ENCODE measurements around the gene PPID. TPM values are rescaled to one million over a fixed set of nuclear protein-coding genes. Genes with fewer than 3 reads are reported as not detected.
A peak's percentile ranks its signal among the peaks of the same experiment; 100 is the strongest.
"Not testable (repeated sequence)": the region's sequence is repeated elsewhere in the genome, so short reads cannot be mapped to it uniquely, and the experiment has no call there.

Gene PPID
- total RNA-seq, 1 donor from 2014 or later, result 20.0 TPM

DNA sequence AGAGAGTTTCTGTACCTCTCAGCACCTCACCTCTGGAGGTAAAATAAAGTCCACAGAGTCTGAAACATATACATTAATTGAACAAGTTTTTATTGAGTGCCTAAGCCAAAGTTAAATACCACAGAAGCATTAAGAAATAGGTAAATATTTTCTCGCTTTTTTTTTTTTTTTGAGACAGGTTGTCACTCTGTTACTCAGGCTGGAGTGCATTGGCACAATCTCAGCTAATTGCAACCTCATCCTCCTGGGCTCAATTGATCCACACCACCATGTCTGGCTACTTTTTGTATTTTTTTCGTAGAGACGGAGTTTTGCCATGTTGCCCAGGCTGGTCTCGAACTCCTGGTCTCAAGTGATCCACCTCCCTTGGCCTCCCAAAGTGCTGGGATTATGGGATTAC is 35.5 kb upstream of the PPID start:
- Mint-ChIP-seq H3K36me3 (ENCODE audit: low read depth) (no peaks in the 10 kb centered on the region), H3K27ac (ENCODE audit: unreplicated experiment) (no peak overlapping the region), H3K27me3 (ENCODE audit: low read depth) (no peaks in the 10 kb centered on the region), H3K9me3 (ENCODE audit: low read depth) (peaks cover 6% of the 10 kb centered on the region), H3K4me1 (ENCODE audit: low read depth) (peaks cover 13% of the 10 kb centered on the region), H3K4me3 (ENCODE audit: unreplicated experiment) (no peak overlapping the region)
- no peak for DNase-seq (ENCODE audit: low spot score)
- TF ChIP-seq, protein P1, sequence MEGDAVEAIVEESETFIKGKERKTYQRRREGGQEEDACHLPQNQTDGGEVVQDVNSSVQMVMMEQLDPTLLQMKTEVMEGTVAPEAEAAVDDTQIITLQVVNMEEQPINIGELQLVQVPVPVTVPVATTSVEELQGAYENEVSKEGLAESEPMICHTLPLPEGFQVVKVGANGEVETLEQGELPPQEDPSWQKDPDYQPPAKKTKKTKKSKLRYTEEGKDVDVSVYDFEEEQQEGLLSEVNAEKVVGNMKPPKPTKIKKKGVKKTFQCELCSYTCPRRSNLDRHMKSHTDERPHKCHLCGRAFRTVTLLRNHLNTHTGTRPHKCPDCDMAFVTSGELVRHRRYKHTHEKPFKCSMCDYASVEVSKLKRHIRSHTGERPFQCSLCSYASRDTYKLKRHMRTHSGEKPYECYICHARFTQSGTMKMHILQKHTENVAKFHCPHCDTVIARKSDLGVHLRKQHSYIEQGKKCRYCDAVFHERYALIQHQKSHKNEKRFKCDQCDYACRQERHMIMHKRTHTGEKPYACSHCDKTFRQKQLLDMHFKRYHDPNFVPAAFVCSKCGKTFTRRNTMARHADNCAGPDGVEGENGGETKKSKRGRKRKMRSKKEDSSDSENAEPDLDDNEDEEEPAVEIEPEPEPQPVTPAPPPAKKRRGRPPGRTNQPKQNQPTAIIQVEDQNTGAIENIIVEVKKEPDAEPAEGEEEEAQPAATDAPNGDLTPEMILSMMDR (IDR thresholded peaks at IDR 0.05), result no peak

DNA sequence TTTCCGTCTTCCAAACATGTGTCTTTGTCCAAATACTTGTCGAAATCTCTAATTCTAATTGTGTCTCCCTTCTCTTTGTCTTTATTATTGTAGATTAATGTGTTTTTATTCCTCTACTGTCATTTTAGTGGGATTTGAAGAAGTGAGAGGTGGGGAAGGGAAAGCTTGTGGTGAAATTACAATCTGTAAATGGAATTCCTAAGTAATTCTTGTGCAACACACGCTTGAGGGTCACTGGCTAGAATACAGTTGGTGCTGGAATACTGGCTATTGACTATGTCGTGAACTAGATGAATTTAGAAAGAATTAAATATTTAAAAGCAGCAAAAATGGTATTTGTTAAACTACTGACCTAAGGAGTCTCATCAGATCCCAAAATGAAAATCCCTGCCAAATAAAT is 34.9 kb upstream of the PPID start:
- DNase-seq (ENCODE audit: low spot score), result no peak
- TF ChIP-seq, protein P1 (IDR thresholded peaks at IDR 0.05), result no peak
- Mint-ChIP-seq H3K4me3 (ENCODE audit: unreplicated experiment) (no peak overlapping the region), H3K9me3 (ENCODE audit: low read depth) (peaks cover 6% of the 10 kb centered on the region), H3K27me3 (ENCODE audit: low read depth) (no peaks in the 10 kb centered on the region), H3K4me1 (ENCODE audit: low read depth) (peaks cover 13% of the 10 kb centered on the region), H3K27ac (ENCODE audit: unreplicated experiment) (no peak overlapping the region), H3K36me3 (ENCODE audit: low read depth) (no peaks in the 10 kb centered on the region)

DNA sequence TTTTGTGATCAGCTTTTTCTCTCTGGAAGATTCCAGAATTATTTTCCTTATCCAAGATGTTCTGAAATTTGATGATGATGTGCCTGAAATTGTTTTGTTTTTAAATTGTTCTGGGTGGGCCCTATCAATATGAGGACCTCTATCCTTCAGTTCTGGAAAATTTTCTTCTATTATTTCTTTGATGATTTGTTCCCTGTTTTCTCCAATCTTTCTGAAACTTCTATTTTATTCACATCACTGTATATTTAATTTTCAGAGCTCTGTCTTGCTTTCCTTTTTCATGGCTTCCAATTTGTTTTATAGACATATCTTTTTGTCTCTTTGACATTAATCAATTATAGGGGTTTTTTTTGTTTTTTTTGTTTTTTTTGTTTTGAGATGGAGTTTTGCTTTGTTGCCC is 33.4 kb upstream of the PPID start:
- TF ChIP-seq, protein P1 (IDR thresholded peaks at IDR 0.05), result no peak
- DNase-seq (ENCODE audit: low spot score), result no peak
- Mint-ChIP-seq H3K4me3 (ENCODE audit: unreplicated experiment) (no peak overlapping the region), H3K9me3 (ENCODE audit: low read depth) (peaks cover 6% of the 10 kb centered on the region), H3K27ac (ENCODE audit: unreplicated experiment) (no peak overlapping the region), H3K4me1 (ENCODE audit: low read depth) (peaks cover 13% of the 10 kb centered on the region), H3K27me3 (ENCODE audit: low read depth) (no peaks in the 10 kb centered on the region), H3K36me3 (ENCODE audit: low read depth) (no peaks in the 10 kb centered on the region)

DNA sequence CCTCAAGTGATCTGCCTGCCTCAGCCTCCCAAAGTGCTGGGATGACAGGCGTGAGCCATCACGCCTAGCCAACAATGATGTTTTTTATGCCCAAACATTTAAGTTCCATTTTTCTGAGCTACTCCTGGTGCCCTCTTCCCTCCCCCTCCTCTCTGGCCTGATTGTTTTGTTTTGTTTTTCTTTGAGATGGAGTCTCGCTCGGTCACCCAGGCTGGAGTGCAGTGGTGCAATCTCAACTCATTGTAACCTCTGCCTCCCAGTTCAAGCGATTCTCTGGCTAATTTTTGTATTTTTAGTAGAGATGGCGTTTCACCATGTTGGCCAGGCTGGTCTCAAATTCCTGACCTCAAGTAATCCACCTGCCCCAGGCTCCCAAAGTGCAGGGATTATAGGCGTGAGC is 32.6 kb upstream of the PPID start:
- H3K4me3 Mint-ChIP-seq (ENCODE audit: unreplicated experiment); H3K36me3 Mint-ChIP-seq (ENCODE audit: low read depth); DNase-seq (ENCODE audit: low spot score); H3K27me3 Mint-ChIP-seq (ENCODE audit: low read depth); H3K9me3 Mint-ChIP-seq (ENCODE audit: low read depth); H3K27ac Mint-ChIP-seq (ENCODE audit: unreplicated experiment): not testable (repeated sequence)
- H3K4me1 Mint-ChIP-seq (ENCODE audit: low read depth), result peaks cover 13% of the 10 kb centered on the region

DNA sequence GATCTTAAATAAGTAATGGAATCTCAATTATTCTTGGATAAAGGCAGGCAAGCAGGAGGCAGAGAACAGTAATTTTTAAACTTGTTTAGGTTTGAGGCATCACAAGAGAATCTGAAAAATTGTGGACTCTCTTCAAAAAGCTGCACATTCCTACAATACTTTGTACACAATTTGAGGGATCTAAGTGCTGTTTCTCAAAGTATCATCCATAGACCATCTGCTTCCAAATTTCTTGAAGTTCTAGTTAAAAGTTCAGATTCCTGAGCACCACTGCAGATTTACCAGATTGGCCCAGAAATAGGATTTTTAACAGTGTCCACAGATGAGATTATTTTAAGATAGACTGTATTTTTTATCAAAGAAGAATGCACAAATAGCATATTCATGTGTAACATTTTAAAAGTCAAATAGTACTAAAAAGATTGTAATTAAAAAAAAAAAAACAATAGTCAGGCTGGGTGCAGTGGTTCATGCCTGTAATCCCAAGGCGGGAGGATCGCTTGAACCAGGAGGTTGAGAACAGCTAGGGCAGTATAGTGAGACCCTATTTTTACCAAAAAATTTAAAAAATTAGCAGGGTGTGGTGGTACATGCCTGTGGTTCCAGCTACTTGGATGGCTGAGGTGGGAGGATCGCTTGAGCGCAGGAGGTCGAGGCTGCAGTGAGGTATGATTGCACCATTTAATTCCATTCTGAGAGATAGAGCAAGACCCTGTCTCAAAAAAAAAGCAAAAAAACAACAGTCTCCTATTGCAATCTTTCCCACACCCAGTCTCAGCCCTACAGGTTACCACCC is 31.4 kb upstream of the PPID start:
- Mint-ChIP-seq H3K27me3 (ENCODE audit: low read depth) (no peaks in the 10 kb centered on the region), H3K9me3 (ENCODE audit: low read depth) (peaks cover 6% of the 10 kb centered on the region), H3K4me1 (ENCODE audit: low read depth) (peaks cover 19% of the 10 kb centered on the region), H3K36me3 (ENCODE audit: low read depth) (no peaks in the 10 kb centered on the region), H3K27ac (ENCODE audit: unreplicated experiment) (peak overlapping the region; percentile 53), H3K4me3 (ENCODE audit: unreplicated experiment) (no peak overlapping the region)
- TF ChIP-seq, protein P1 (IDR thresholded peaks at IDR 0.05), result no peak
- DNase-seq (ENCODE audit: low spot score), result no peak

DNA sequence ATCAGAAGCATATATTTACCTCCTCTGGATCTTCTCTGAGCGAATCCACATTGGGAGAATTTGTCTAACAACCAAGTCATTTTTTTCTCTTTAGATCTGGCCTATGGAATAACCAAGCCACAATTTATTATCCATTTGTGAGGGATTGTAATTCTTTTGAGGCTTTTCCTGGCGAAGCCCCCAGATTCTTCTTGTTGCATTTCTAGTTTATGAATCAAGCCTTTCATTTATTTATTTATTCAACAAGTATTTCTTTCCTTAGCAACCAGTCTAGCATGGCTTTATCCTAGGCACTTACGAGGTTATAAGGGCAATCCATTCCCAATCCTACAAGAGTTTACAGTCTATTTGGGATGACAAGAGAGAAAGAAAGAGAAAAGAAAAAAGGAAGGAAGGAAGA is 27.2 kb upstream of the PPID start:
- Mint-ChIP-seq H3K9me3 (ENCODE audit: low read depth) (no peaks in the 10 kb centered on the region), H3K4me3 (ENCODE audit: unreplicated experiment) (no peak overlapping the region), H3K27ac (ENCODE audit: unreplicated experiment) (peak overlapping the region; percentile 82), H3K36me3 (ENCODE audit: low read depth) (no peaks in the 10 kb centered on the region), H3K4me1 (ENCODE audit: low read depth) (peaks cover 19% of the 10 kb centered on the region), H3K27me3 (ENCODE audit: low read depth) (no peaks in the 10 kb centered on the region)
- DNase-seq (ENCODE audit: low spot score), result no peak
- TF ChIP-seq, protein P1 (IDR thresholded peaks at IDR 0.05), result no peak

DNA sequence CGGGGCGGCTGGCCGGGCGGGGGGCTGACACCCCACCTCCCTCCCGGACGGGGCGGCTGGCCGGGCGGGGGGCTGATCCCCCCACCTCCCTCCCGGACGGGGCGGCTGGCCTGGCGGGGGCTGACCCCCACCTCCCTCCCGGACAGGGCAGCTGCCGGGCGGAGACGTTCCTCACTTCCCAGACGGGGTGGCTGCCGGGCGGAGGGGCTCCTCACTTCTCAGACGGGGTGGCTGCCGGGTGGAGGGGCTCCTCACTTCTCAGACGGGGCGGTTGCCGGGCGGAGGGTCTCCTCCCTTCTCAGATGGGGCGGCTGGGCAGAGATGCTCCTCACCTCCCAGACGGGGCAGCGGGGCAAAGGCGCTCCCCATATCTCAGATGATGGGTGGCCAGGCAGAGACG is 23.3 kb upstream of the PPID start:
- H3K27me3 Mint-ChIP-seq (ENCODE audit: low read depth); H3K36me3 Mint-ChIP-seq (ENCODE audit: low read depth); H3K4me1 Mint-ChIP-seq (ENCODE audit: low read depth); H3K4me3 Mint-ChIP-seq (ENCODE audit: unreplicated experiment); H3K9me3 Mint-ChIP-seq (ENCODE audit: low read depth); DNase-seq (ENCODE audit: low spot score); H3K27ac Mint-ChIP-seq (ENCODE audit: unreplicated experiment): not testable (repeated sequence)

Data from chondrocyte (in vitro differentiated cells).